ENCODE measurements around the gene GPC6. TPM values are rescaled to one million over a fixed set of nuclear protein-coding genes. Genes with fewer than 3 reads are reported as not detected.

GPC6 gene
- total RNA-seq, 1 donor from 2014 or later: 20.1 TPM

GRCh38 chr13:93771227-93771626 is 544.6 kb downstream of the GPC6 start:
- no peak for DNase-seq (ENCODE audit: low read depth)

- no peak for DNase-seq (ENCODE audit: low read depth)
These were observed 545.2 kb downstream of the GPC6 start for GRCh38 chr13:93771782-93772181.

GRCh38 chr13:93774506-93774905 is 547.9 kb downstream of the GPC6 start:
- DNase-seq (ENCODE audit: low read depth): no peak

GRCh38 chr13:93775027-93775426 is 548.4 kb downstream of the GPC6 start:
- DNase-seq (ENCODE audit: low read depth): no peak

GRCh38 chr13:93775507-93776108 is 549.0 kb downstream of the GPC6 start:
- DNase-seq (ENCODE audit: low read depth): peak; percentile 28

GRCh38 chr13:93776936-93777335 is 550.3 kb downstream of the GPC6 start:
- DNase-seq (ENCODE audit: low read depth): no peak

GRCh38 chr13:93777504-93777903 is 550.9 kb downstream of the GPC6 start:
- no peak for DNase-seq (ENCODE audit: low read depth)

GRCh38 chr13:93778548-93778947 is 551.9 kb downstream of the GPC6 start:
- DNase-seq (ENCODE audit: low read depth): no peak

- DNase-seq (ENCODE audit: low read depth): no peak
These were observed 557.6 kb downstream of the GPC6 start for GRCh38 chr13:93784191-93784590.

GRCh38 chr13:93786846-93787489 is 560.4 kb downstream of the GPC6 start:
- no peak for DNase-seq (ENCODE audit: low read depth)

- no peak for DNase-seq (ENCODE audit: low read depth)
These were observed 561.8 kb downstream of the GPC6 start for GRCh38 chr13:93788456-93788855.

- DNase-seq (ENCODE audit: low read depth): no peak
These were observed 562.5 kb downstream of the GPC6 start for GRCh38 chr13:93789058-93789457.

GRCh38 chr13:93794197-93794885 is 567.7 kb downstream of the GPC6 start:
- DNase-seq (ENCODE audit: low read depth): no peak

- DNase-seq (ENCODE audit: low read depth): no peak
These were observed 570.9 kb downstream of the GPC6 start for GRCh38 chr13:93797463-93797862.

GRCh38 chr13:93800342-93800741 is 573.7 kb downstream of the GPC6 start:
- no peak for DNase-seq (ENCODE audit: low read depth)

GRCh38 chr13:93805736-93806135 is 579.1 kb downstream of the GPC6 start:
- DNase-seq (ENCODE audit: low read depth): no peak

- DNase-seq (ENCODE audit: low read depth): no peak
These were observed 580.3 kb downstream of the GPC6 start for GRCh38 chr13:93806861-93807260.

GRCh38 chr13:93810264-93810663 is 583.7 kb downstream of the GPC6 start:
- no peak for DNase-seq (ENCODE audit: low read depth)

GRCh38 chr13:93811071-93811737 is 584.6 kb downstream of the GPC6 start:
- no peak for DNase-seq (ENCODE audit: low read depth)

GRCh38 chr13:93811738-93812112 is 585.1 kb downstream of the GPC6 start:
- DNase-seq (ENCODE audit: low read depth): no peak

GRCh38 chr13:93814658-93815057 is 588.1 kb downstream of the GPC6 start:
- no peak for DNase-seq (ENCODE audit: low read depth)

- DNase-seq (ENCODE audit: low read depth): no peak
These were observed 591.7 kb downstream of the GPC6 start for GRCh38 chr13:93818345-93818744.
